IPS-11a (cell line): ENCODE measurements around the gene METTL15.
"Not testable (repeated sequence)": the region's sequence is repeated elsewhere in the genome, so short reads cannot be mapped to it uniquely, and the experiment has no call there.

Experiments used
- H3K4me3 ChIP-seq: one replicate; pipeline ENCODE4 v1.5.1; 2013; ENCODE audit warnings: low read depth, low read length, control low read depth

METTL15 gene

DNA sequence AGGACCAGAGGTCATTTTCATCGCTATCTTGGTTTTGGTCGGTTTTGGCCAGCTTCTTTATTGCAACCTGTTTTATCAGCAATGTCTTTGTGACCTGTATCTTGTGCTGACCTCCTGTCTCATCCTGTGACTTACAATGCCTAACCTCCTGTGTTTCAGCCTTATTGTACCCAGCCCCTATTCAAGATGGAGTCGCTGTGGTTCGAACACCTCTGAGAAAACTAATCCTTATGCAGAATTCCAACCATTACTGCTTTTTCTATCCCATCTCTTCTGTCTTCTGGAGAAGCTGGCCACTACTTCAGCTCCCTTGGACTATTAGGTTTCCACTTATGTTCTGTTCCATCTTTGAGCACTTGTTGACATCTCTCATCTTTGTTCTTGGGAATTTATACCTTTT, 62.6 kb downstream of the METTL15 start:
- H3K4me3 ChIP-seq: no peak overlapping the region

GRCh38 chr11:28176351-28176750, 68.2 kb downstream of the METTL15 start:
- no peak overlapping the region for H3K4me3 ChIP-seq

DNA sequence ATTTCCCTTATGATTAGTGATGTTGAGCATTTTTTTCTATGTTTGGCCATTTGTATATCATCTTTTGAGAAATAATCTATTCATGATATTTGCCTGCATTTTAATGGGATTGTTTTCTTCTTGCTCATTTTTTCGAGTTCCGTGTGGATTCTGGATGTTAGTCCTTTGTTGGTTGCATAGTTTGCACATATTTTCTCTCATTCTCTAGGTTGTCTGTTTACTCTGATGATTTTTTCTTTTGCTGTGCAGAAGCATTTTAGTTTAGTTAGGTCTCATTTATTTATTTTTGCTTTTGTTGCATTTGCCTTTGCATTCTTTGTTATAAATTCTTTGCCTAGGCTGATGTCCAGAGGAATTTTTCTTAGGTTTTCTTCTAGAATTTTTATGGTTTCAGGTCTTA, 87.3 kb downstream of the METTL15 start:
- no peak overlapping the region for H3K4me3 ChIP-seq

DNA sequence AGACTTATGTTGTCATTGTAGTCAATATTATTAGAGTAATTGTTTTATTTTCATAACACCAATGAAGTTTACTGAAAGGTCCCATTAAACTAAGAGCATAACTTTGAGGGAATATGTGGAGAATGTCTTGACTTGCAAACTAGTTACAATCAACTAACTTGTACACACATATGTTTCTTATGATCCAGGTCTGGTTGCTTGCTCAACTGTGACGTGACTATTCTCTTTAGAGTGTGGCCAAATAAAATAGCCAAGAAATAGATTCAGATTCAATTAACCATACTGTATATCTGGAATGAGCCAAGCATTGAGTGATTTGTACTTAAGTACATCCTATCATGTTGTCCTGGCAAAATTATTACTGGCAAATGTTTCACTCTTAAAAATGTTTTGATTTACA, 101.7 kb downstream of the METTL15 start:
- no peak overlapping the region for H3K4me3 ChIP-seq

GRCh38 chr11:28222063-28222462, 113.9 kb downstream of the METTL15 start:
- H3K4me3 ChIP-seq: not testable (repeated sequence)

DNA sequence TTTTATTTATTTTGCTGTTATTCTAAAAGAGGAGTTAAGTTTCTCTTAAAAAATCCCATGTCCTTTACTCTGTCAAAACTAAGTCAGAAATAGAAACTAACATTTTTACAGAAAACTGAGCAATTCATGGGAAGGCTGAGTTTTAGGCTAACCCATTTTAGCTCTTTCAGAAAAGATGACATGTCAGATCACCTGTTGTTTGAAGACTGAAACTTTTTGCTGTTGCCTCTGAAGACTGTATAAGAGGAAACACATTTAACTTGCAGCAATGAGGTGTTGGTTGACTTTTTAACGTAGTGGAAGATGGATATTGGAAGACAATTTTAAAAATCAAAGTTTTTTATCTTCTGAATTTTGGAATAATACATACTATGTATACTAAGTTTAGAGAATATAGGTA, 115.4 kb downstream of the METTL15 start:
- H3K4me3 ChIP-seq: no peak overlapping the region

- no peak overlapping the region for H3K4me3 ChIP-seq
Observed at GRCh38 chr11:28223994-28224393, 115.8 kb downstream of the METTL15 start.

- no peak overlapping the region for H3K4me3 ChIP-seq
Observed at GRCh38 chr11:28227460-28227859, 119.3 kb downstream of the METTL15 start.

GRCh38 chr11:28228196-28228895, 120.2 kb downstream of the METTL15 start:
- no peak overlapping the region for H3K4me3 ChIP-seq

DNA sequence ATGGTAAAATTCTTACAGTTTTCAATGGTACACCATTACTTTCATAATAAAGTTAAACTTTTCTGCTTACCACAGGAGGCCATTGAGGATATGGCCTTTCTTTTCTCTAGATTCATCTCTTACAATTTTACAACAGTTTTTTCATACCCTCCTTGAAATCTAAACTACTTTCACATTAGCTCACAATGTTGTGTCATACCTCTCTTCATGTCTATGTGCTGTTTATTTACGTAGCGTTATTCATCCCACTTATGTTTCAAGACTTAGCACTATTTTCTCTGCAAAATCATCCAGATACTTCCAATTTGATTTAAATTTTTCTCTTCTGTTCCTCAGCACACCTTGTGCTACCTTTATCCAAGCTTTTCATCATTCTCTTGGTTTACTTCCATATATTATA, 123.3 kb downstream of the METTL15 start:
- no peak overlapping the region for H3K4me3 ChIP-seq

DNA sequence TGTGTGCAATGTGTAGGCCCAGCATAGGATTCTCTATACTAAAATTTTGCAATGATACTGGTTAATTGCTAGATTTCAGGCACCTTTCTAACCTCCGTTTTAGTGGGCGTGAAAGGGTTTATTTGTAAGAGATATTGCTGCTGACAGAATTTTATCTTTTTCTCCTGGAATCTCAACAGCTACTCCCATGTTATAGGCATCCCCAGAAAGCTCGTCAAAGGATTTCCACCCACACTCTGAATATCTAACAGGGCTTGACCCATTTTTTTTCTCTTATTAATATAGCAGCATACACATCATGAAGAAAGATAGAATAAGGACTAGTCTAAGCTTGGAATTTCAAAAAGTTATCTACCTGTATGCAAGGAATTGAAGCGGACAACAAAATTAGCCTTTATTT, 124.5 kb downstream of the METTL15 start:
- no peak overlapping the region for H3K4me3 ChIP-seq

- H3K4me3 ChIP-seq: no peak overlapping the region
Observed at GRCh38 chr11:28241760-28242159, 133.6 kb downstream of the METTL15 start.

DNA sequence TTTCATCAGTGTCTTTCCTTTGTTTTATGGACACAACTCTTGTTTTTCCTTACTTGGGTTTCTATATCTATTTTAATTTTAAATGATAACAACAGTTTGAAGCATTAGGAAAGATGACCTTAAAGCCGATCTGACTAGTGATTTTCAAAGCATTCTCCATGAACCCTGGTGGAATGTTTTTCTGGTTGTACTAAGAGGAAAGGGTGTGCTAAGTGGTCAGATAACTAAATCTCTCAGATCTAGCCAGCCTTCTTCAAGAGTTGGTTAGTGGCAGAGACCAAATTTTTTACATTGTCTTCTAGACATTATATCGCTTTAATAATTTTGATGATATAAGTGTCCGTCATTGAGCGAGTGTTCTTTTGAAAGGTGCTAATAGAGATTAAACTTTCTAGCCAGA, 134.4 kb downstream of the METTL15 start:
- no peak overlapping the region for H3K4me3 ChIP-seq

GRCh38 chr11:28243061-28243460, 134.9 kb downstream of the METTL15 start:
- no peak overlapping the region for H3K4me3 ChIP-seq

DNA sequence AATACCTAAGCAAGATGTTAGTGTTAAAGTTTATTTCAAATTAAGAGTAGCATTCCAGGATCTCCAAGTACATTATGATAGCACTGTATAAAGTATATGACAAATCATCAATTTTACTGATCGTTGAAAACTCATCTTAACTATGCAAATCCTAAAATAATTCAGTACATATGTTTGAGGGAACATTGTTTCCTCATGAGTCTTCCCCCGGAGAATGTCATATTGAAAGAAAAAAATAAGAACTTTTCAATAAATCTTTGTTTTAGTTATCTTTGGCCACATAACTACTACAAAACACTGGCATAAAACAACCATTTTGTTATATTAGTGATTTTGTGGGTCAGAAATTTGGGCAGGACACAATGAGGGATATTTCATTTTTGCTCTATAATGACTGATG, 135.4 kb downstream of the METTL15 start:
- no peak overlapping the region for H3K4me3 ChIP-seq

DNA sequence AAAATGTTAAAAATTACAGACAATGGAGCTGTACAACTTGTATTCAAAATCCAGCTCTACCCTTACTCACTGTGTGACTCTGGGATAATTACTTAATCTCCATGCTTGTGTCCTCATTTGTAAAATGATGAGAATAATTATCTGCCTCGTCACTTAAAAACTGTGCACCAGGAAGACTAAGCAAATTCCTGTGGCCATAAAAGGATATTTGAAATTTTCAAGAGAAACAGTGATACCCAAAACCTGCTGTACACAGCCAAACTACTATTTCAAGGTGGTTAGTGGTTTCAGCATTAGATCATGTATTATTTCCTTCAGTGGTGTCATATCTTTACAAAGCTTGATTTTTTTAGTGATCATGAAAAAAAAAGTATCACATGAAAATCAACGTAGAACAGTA, 136.9 kb downstream of the METTL15 start:
- no peak overlapping the region for H3K4me3 ChIP-seq

DNA sequence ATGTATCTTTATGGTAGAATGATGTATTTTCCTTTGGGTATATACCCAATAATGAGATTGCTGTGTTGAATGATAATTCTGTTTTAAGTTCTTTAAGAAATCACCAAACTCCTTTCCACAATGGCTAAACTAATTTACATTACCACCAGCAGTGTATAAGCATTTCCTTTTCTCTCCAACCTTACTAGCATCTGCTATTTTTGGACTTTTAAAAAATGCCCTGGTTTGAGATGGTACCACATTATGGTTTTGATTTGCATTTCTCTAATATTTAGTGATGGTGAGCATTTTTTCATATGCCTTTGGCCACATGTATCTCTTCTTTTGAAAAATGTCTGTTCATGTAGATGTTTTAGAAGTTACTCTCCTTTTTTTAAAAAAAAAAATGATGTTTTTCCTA, 142.0 kb downstream of the METTL15 start:
- H3K4me3 ChIP-seq: no peak overlapping the region

- H3K4me3 ChIP-seq: no peak overlapping the region
Observed at GRCh38 chr11:28251257-28251656, 143.1 kb downstream of the METTL15 start.

DNA sequence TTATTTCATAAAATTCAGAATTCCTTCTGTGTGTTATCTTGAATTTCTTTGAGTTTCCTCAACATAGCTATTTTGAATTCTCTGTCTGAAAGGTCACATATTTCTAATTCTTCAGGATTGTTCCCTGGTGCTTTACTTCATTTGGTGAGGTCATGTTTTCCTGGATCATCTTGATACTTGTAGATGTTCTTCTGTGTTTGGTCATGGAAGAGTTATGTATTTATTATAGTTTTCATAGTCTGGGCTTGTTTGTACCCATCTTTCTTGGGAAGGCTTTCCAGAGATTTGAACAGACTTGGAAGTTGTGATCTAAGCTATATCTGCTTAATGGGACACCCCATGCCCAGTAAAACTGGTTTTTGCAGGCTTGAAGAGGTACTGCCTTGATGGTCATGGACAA, 149.6 kb downstream of the METTL15 start:
- no peak overlapping the region for H3K4me3 ChIP-seq

DNA sequence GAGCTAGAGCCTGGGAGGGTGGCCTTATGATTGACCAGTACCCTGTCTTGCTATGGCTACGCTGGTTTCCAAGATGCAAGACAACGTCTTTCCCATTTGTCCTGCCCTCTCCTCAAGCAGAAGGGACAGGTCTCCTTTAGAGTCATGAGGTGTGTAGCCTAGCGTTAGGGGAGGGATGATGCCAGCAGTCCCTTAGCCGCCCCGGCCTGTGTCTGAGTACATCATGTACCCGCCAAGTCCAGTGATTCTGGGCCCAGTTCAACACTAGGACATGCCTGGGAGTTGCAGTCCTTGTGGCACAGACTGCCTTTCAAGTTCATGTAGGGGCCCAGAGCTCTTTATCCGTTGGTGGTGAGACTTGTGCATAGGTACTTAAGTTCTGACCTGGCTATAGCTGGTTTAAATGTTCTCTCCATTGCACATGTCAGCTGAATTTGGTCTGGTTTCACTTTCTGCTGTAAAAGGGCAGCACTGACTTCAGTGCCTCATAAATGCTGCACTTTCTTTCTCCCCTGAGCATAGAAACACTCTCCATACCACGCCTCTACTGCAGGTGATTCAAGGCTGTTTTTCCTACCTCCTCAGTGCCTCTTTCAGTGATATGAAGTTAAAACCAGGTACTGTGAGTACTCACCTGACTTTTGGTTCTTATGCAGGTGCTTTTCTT, 151.1 kb downstream of the METTL15 start:
- no peak overlapping the region for H3K4me3 ChIP-seq

GRCh38 chr11:28268925-28269324, 160.7 kb downstream of the METTL15 start:
- H3K4me3 ChIP-seq: no peak overlapping the region

GRCh38 chr11:28269586-28269985, 161.4 kb downstream of the METTL15 start:
- no peak overlapping the region for H3K4me3 ChIP-seq

DNA sequence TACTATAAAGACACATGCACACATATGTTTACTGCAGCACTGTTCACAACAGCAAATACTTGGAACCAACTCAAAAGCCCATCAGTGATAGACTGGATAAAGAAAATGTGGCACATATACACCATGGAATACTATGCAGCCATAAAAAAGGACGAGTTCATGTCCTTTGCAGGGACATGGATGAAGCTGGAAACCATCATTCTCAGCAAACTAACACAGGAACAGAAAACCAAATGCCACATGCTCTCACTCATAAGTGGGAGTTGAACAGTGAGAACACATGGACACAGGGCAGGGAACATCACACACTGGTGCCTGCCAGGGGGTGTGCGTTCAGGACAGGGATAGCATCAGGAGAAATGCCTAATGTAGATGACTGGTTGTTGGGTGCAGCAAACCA, 164.1 kb downstream of the METTL15 start:
- H3K4me3 ChIP-seq: not testable (repeated sequence)
